ENCODE data around the gene BMP15. TPM values are rescaled to one million over a fixed set of nuclear protein-coding genes. Genes with fewer than 3 reads are reported as not detected.

BMP15 gene
- total RNA-seq, 1 donor from 2014 or later = not detected

DNA sequence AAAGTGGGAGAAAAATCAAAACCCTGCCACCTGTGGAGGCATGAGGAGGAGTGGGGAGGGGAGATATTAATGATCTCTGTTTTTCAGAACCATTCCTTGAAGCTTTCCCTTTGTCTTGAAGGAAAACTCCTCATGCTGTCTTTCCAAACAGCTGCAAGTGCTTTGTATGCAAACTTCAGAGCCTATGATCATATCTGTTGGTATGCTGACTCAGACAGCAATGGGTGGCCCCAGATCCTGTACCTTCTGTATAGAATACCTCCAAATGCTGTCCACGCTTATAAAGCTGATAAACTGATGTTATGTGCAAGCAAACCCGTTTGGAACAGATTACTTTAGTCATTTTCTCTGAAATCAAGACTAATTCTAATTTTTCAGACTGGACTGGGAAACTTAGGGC lies 31.9 kb downstream of the BMP15 start:
- Histone ChIP-seq H3K27ac (no peak overlapping the region), H3K36me3 (no peaks in the 10 kb centered on the region), H3K4me3 (no peak overlapping the region), H3K27me3 (ENCODE audit: low read depth) (no peaks in the 10 kb centered on the region), H3K4me1 (no peaks in the 10 kb centered on the region), H3K9me3 (no peaks in the 10 kb centered on the region)
- intact Hi-C loops (cut with DNase I) = no loop called here
- DNase-seq (no peak), ATAC-seq (no peak)
- TF ChIP-seq CTCF (IDR thresholded peaks at IDR 0.05) = no peak

GRCh38 chrX:50952406-50952805 lies 41.9 kb downstream of the BMP15 start:
- Histone ChIP-seq H3K9me3 (no peaks in the 10 kb centered on the region), H3K27ac (no peak overlapping the region), H3K36me3 (no peaks in the 10 kb centered on the region), H3K4me1 (no peaks in the 10 kb centered on the region), H3K27me3 (ENCODE audit: low read depth) (no peaks in the 10 kb centered on the region), H3K4me3 (no peak overlapping the region)
- ATAC-seq (no peak), DNase-seq (no peak)
- TF ChIP-seq CTCF (IDR thresholded peaks at IDR 0.05) = no peak
- intact Hi-C loops (cut with DNase I) = no loop called here

DNA sequence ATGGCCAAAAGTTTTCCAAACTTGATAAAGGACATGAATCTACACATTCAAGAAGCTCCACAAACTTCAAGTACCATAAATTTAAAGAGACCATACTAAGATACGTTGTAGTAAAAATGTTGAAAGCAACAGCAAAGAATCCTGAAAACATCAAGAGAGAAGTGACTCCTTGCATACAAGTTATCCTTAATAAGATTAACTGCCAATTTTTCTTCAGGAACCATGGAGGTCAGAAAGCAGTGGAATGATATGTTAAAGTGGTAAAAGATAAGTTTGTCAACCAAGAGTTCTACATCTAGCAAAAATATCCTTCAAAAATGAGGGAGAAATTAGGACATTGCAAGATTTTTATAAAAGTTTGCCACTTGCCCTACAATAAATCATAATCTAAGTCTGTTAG lies 43.3 kb downstream of the BMP15 start:
- TF ChIP-seq CTCF (IDR thresholded peaks at IDR 0.05) = no peak
- no peaks in the 10 kb centered on the region for H3K27me3 ChIP-seq (ENCODE audit: low read depth)
- DNase-seq = no peak
- no peak overlapping the region for H3K4me3 ChIP-seq
- no peak for ATAC-seq
- no peak overlapping the region for H3K27ac ChIP-seq
- H3K9me3 ChIP-seq = no peaks in the 10 kb centered on the region
- no peaks in the 10 kb centered on the region for H3K4me1 ChIP-seq
- intact Hi-C loops (cut with DNase I) = no loop called here
- H3K36me3 ChIP-seq = no peaks in the 10 kb centered on the region

GRCh38 chrX:50962156-50962555 lies 51.6 kb downstream of the BMP15 start:
- intact Hi-C loops (cut with DNase I) = no loop called here
- H3K27me3 ChIP-seq (ENCODE audit: low read depth) = no peaks in the 10 kb centered on the region
- no peak for TF ChIP-seq CTCF (IDR thresholded peaks at IDR 0.05)
- H3K27ac ChIP-seq = no peak overlapping the region
- H3K9me3 ChIP-seq = no peaks in the 10 kb centered on the region
- H3K4me1 ChIP-seq = no peaks in the 10 kb centered on the region
- DNase-seq (no peak), ATAC-seq (no peak)
- no peaks in the 10 kb centered on the region for H3K36me3 ChIP-seq
- H3K4me3 ChIP-seq = no peak overlapping the region

- intact Hi-C loops (cut with DNase I) = no loop called here
- TF ChIP-seq CTCF (IDR thresholded peaks at IDR 0.05) = no peak
- Histone ChIP-seq H3K36me3 (no peaks in the 10 kb centered on the region), H3K27ac (no peak overlapping the region), H3K4me3 (no peak overlapping the region), H3K9me3 (no peaks in the 10 kb centered on the region), H3K27me3 (ENCODE audit: low read depth) (no peaks in the 10 kb centered on the region), H3K4me1 (no peaks in the 10 kb centered on the region)
- ATAC-seq (no peak), DNase-seq (no peak)
Observed at GRCh38 chrX:50963842-50964241, 53.3 kb downstream of the BMP15 start.

Other genes starting within 250 kb of the BMP15 start
- 33.2 TPM for gene SHROOM4, start 96.5 kb upstream of the BMP15 start, total RNA-seq

All from lower lobe of right lung (tissue), 2 donors.